GM21786 (cell line): ENCODE results near the gene DIS3L2.
"Not testable (repeated sequence)": the region's sequence is repeated elsewhere in the genome, so short reads cannot be mapped to it uniquely, and the experiment has no call there.

Experiments
- ATAC-seq: cut with Tn5 transposase; IDR thresholded peaks from one replicate; pipeline ENCODE4 v1.9.1; 2021; ENCODE audit not compliant: unreplicated experiment

Gene DIS3L2

GRCh38 chr2:232330068-232330999, 368.8 kb downstream of the DIS3L2 start:
- no peak for ATAC-seq

DNA sequence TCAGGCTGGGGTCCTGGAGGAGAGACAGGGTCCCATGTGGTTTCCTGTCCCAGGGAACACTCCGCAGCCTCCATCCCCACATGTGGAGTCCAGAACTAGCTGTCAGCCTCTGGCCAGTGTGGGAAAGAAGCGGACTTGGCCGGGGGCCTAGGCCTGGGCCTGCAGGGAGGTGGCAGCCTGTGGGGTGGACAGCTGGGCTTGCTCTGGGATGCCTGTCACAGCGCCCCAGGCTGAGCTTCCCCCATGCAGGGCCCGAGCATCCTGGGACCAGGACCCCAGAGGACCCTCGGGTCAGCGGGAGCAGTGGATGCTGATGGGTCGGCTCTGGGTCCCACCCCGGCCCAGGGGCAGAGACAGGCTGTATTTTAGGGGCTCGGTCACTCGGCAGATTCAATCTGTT, 369.5 kb downstream of the DIS3L2 start:
- not testable (repeated sequence) for ATAC-seq

DNA sequence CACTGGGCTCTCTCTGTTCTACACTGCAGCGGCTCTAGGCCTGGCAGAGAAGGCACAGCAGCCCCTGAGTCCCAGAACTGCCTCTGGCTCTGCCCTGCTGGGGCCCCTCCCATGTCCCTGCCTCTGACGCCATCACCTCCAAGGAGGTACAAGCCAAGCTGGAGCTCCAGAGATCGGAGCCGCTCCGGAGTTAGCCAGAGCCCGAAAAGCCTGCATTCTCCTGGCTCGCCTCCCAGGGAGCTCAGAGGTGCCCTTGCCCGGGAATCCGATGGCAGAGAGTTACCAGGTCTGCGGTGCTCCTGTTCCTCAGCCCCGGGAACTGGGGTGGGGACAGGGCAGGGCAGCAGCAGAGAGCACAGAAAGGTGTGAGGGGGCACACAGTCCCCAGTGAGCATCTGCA, 370.1 kb downstream of the DIS3L2 start:
- ATAC-seq = not testable (repeated sequence)

GRCh38 chr2:232332244-232332939, 370.9 kb downstream of the DIS3L2 start:
- not testable (repeated sequence) for ATAC-seq

GRCh38 chr2:232332940-232333259, 371.4 kb downstream of the DIS3L2 start:
- ATAC-seq = no peak

DNA sequence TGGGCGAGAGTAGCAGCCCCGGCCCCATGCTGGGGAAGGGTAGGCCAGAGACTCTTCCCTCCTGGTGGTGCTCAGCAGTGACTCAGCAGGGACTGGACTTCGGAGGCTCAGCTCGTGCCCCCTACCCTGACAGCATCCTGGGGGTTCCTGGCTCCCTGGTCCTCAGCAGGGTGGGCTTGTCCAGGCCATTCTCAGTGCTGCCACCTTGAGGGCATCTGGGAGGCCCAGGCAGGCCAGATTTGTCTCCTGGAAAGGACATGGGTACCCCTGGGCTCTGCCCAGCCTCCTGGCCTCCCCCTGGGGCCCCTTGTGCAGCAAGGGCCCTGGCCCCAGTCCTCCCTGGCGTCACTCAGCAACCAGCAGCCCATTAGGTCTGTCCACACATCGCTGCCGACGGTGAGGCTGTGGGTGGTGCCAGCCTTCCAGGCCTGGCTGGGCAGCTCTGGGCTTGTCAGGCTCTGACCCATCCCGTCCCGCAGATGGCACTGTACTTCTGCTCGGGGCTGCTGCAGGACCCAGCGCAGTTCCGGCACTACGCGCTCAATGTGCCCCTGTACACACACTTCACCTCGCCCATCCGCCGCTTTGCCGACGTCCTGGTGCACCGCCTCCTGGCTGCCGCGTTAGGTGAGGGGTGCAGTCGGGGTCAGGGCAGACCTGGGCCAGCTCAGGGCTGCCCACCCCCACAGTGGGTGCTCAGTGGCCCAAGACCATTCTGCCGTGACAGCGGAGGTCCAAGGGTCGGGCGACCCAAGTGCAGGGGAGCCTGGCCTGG, 372.0 kb downstream of the DIS3L2 start:
- no peak for ATAC-seq

GRCh38 chr2:232334136-232334884, 372.8 kb downstream of the DIS3L2 start:
- not testable (repeated sequence) for ATAC-seq

GRCh38 chr2:232334885-232335205, 373.3 kb downstream of the DIS3L2 start:
- ATAC-seq = not testable (repeated sequence)

DNA sequence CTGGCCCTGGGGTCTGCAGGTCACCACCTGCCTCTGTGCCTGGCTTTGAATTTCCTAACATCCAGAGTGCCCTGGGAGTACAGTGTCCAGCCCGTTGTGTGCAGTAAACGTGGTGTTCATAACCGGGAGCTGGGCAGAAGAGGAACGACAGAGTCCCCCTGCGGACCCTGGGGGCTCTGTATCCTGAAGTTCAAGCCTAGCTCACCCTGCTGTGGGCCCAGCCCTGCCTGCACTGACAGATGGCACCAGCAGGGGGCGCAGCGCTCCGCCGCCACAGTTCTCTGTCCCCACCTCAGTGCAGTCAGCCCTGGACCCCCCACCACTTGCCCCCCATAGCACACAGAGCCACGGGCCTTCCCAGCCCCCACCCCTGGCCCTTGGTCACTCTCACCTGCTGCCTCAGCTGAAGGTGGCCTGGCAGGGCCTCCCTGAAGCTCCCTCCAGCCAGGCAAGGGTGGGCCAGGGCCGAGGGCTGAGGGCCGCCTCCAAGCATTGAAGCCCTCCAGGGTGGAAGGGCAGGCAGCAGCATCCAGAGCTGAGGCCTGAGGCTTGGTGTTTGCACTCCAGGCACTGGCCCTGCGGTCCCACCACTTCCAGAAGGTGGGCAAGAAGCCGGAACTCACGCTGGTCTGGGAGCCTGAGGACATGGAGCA, 373.8 kb downstream of the DIS3L2 start:
- ATAC-seq = not testable (repeated sequence)

DNA sequence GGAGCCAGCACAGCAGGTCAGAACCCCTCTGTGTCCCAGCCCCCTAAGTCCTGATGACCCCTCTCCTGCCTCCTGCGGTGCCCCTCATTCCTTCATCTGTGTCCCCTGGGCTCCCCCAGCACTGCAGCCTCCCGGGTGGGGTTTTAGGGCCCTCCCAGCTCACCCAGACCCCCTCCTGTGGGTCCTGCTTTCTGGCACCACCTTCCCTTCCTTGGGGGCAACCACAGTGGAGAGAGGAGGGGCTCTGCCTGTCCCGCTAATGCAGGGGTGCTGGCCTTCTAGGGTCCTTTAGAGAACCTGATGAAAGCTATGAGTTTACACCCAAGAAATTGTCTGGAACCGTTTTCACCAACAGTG, 374.3 kb downstream of the DIS3L2 start:
- ATAC-seq = no peak

DNA sequence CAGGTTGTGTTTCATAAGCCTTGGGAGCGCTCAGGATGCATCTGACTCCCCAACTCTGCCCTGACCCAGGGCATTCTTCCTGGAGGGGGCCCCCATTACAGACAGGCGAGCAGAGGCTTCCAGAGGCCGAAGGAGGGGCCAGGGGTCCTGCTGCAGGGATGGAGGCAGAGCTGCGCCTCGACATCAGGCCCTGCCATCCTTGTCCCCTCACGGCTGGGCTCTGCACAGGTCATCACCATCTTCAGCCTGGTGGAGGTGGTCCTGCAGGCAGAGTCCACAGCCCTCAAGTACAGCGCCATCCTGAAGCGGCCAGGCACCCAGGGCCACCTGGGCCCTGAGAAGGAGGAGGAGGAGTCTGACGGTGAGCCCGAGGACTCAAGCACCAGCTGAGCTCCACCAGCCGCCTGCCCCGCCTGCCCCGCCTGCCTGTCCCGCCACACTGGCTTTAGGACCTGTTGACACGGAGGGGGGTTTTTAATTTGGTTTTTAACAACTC, 374.8 kb downstream of the DIS3L2 start:
- ATAC-seq = no peak

GRCh38 chr2:232336981-232337720, 375.6 kb downstream of the DIS3L2 start:
- no peak for ATAC-seq

GRCh38 chr2:232338094-232338758, 376.7 kb downstream of the DIS3L2 start:
- not testable (repeated sequence) for ATAC-seq

DNA sequence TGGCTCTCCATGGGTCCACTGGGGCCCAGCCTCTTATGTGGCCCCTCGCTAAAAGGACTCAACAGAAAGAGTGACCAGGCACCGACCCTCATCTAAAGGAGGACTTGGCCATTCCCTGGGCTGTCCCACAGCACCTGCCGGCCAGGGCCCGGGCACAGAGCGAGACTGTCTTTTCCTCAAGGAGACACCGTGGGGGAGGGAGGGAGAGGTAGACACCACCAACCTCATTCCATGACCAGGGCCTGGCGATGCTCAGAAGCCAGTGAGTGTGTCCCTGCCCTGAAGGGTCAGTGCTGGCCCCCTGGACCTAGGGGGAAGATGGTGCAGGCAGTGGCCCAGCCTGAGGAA, 377.2 kb downstream of the DIS3L2 start:
- no peak for ATAC-seq

DNA sequence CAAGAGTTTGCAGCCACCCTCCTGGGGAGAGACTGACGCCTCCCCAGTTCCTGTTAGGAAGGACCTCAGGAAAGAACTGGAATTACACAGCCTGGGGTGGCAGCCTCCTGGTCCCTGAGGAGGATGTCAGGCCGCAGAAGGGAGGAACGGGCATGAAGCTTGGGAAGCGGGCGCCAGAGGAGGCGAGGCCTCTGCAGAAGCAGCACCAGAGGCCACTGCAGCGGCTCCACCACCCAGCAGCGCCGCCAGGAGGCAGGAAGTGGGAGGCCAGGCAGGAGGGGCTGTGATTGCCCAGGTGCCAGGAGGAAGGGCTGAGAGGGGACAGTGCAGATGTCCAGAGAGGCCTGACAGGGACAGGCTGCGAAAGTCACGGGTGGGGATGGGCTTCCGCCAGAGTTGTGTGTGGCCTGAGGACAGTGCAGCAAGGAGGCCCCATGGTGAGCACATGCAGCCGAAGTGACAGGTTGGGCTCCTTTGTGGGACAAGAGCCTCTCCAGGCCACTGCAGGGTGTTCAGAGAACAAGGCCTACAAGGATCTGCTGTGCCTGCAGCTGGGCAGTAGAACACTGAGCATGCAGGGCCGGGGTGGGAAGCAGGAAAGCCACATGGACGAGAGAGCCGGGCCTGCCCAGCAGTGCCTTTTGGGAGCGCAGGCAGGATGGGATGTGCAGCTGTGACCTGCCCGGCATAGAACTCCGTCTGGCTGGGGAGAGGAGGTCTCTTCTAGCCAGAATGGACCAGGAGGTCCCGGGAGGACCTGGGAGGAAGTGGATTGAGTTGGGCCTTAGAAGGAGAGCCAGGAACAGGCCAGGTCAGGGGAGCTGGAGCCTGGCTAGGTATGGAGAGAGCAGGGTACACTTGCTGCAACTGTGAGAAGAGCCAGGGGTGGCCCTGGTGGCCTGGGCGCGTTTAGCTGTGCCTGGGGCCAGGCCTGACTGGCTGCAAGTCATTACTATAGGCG, 377.9 kb downstream of the DIS3L2 start:
- no peak for ATAC-seq

- ATAC-seq = no peak
These were observed 378.8 kb downstream of the DIS3L2 start for GRCh38 chr2:232340171-232340935.

DNA sequence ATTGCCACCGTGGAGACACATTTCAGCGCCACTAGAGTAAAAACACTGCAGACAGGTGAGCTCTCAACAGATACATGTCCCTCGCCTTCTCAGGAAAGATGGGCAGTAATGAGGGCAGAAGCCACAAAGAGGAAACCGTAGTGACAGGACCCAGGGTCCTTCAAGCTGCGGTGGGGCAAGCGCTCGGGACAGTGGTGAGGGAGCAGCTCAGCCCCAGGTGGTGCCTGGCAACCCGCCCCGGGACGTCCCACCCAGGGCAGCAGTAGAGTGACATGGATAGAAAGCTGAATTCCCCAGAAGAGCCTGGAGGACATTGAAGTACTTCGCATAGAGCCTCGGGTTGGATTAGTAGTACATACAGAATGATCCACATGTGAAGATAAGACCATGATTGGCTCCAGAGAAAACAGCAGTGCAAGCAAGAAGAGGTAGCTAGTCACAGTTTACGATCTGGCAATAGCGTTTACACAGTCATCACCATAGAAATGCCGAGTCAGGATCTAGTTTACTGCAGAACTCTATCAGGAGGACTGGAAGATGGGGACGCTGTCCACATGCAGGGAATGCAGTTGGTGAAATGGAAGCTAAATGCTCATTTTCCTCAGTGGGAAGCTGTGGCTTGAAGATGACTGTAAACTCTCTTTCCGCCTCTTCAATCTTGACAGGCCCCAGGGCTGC, 379.7 kb downstream of the DIS3L2 start:
- ATAC-seq = no peak
